Measurements from ENCODE around the gene TKTL1.
A peak's percentile ranks its signal among the peaks of the same experiment; 100 is the strongest.

The TKTL1 gene

GRCh38 chrX:154373340-154374306 is 78.0 kb downstream of the TKTL1 start:
- FAIRE-seq (no peak), DNase-seq (ENCODE audit: low spot score) (peak; percentile 50)

- FAIRE-seq (no peak), DNase-seq (ENCODE audit: low spot score) (no peak)
Measured at GRCh38 chrX:154374313-154375155, 78.9 kb downstream of the TKTL1 start, which contains the start of gene FLNA. Gene FLNA (minus strand): TSS chrX:154374634. CDS start chrX:154371245, 3,389 bp downstream.

- DNase-seq (ENCODE audit: low spot score) (no peak), FAIRE-seq (no peak)
Measured at GRCh38 chrX:154375156-154375504, 79.5 kb downstream of the TKTL1 start.

- no peak for FAIRE-seq
- DNase-seq (ENCODE audit: low spot score), result no peak
Measured at GRCh38 chrX:154376774-154377173, 81.2 kb downstream of the TKTL1 start.

- DNase-seq (ENCODE audit: low spot score), result no peak
- no peak for FAIRE-seq
Measured at GRCh38 chrX:154378059-154378798, 82.6 kb downstream of the TKTL1 start.

- peak; percentile 93 for DNase-seq (ENCODE audit: low spot score)
- FAIRE-seq, result peak; percentile 98
Measured at GRCh38 chrX:154378799-154379568, 83.4 kb downstream of the TKTL1 start, which contains the start of gene EMD. Gene EMD (plus strand): TSS chrX:154379295. CDS start chrX:154379485, 190 bp downstream.

- DNase-seq (ENCODE audit: low spot score) (no peak), FAIRE-seq (no peak)
Measured at GRCh38 chrX:154379569-154379951, 84.0 kb downstream of the TKTL1 start.

Measured in urothelium cell line (cell line).